IPS-20b (cell line): ENCODE data around the gene PLXDC2.

Source experiments
- H3K27ac ChIP-seq: one replicate; pipeline ENCODE4 v1.5.1; 2013; ENCODE audit warnings: low read length
- H3K27me3 ChIP-seq: 2 replicates; pipeline ENCODE4 v1.6.1; 2013; ENCODE audit warnings: mild to moderate bottlenecking, low read length, inconsistent platforms; ENCODE audit not compliant: insufficient read depth
- H3K36me3 ChIP-seq: 2 replicates; pipeline ENCODE4 v1.6.1; 2013; ENCODE audit warnings: low read depth, mild to moderate bottlenecking, inconsistent platforms, low read length, moderate library complexity; ENCODE audit not compliant: insufficient read depth
- H3K4me1 ChIP-seq: 2 replicates; pipeline ENCODE4 v1.6.1; 2013; ENCODE audit warnings: mild to moderate bottlenecking, control low read depth, inconsistent platforms, low read length, moderate library complexity; ENCODE audit not compliant: insufficient read depth
- H3K4me3 ChIP-seq: 2 replicates; pipeline ENCODE4 v1.5.1; 2013; ENCODE audit warnings: mild to moderate bottlenecking, low read length, inconsistent platforms
- H3K9ac ChIP-seq: 2 replicates; pipeline ENCODE4 v1.6.1; 2013; ENCODE audit warnings: low read depth, mild to moderate bottlenecking, inconsistent platforms, low read length, moderate library complexity
- H3K9me3 ChIP-seq: 2 replicates; pipeline ENCODE4 v1.6.1; 2013; ENCODE audit warnings: mild to moderate bottlenecking, low read depth, low read length, inconsistent platforms; ENCODE audit not compliant: insufficient read depth

The PLXDC2 gene

DNA sequence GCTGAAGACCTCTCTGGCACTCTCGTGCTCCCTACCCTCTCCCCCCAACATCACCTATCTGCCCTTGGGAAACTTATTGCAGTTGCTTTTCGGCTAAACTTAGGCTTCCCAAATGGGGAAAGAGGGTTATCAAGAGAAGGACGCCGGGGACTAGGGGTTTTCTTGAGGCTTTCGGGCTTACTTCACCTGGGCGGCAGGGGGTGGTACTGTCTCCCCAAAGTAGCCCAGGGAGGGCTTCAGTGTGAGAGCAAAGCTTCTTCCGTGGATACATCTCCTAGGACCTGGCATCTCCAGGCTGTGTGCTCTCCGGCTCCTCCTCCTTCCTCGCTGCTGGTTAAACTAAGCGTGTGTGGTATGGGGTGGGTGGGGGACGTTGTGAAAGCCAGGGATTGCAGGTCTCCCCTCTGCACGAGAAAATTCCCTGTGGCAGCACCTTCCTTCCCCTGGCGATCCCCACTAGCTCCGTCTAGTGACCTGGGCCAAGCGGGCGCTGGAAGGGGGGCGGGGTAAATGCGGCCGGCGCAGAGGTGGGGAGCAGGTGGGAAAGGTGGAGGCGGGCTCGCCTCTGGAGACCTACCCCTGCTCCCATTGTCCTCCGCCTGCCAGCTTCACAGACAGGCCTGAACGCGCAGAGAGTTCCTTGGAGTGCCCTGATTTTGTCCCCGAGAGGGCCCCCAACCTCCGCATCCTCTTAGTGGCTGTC lies 1.1 kb downstream of the PLXDC2 start:
- H3K27ac ChIP-seq: no peak overlapping the region
- peaks cover 4% of the 10 kb centered on the region; the same call in 1 of the 2 replicates for H3K36me3 ChIP-seq
- H3K9me3 ChIP-seq: no peaks in the 10 kb centered on the region
- H3K9ac ChIP-seq: peak overlapping the region; percentile 91
- H3K4me1 ChIP-seq: peaks cover 6% of the 10 kb centered on the region; the same call in 1 of the 2 replicates
- H3K4me3 ChIP-seq: peak overlapping the region; percentile 99
- peaks cover 12% of the 10 kb centered on the region; the same call in 1 of the 2 replicates for H3K27me3 ChIP-seq

DNA sequence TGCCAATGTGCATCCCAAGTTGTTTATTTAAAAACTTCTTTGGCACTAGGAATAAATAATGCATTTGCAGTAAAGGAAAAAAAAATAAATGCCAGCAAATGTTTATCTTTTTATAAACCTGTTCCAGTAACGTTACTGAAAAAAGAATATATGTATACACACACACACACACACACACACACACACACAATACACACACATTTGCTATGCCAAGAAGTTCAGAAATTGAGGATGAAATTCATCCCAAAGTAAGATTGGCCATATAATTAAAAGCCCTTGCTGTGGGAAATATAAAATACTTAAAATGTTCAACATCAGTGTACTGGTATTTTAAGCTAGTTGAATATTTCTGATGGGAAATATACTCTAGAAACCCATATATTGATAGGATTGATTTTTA lies 2.6 kb downstream of the PLXDC2 start:
- no peaks in the 10 kb centered on the region for H3K9me3 ChIP-seq
- H3K36me3 ChIP-seq: peaks cover 4% of the 10 kb centered on the region; the same call in 1 of the 2 replicates
- no peak overlapping the region; the same call in 1 of the 2 replicates for H3K9ac ChIP-seq
- peak overlapping the region; percentile 99 for H3K4me3 ChIP-seq
- H3K27ac ChIP-seq: no peak overlapping the region
- peaks cover 6% of the 10 kb centered on the region; the same call in 1 of the 2 replicates for H3K4me1 ChIP-seq
- peaks cover 11% of the 10 kb centered on the region; the same call in 1 of the 2 replicates for H3K27me3 ChIP-seq

DNA sequence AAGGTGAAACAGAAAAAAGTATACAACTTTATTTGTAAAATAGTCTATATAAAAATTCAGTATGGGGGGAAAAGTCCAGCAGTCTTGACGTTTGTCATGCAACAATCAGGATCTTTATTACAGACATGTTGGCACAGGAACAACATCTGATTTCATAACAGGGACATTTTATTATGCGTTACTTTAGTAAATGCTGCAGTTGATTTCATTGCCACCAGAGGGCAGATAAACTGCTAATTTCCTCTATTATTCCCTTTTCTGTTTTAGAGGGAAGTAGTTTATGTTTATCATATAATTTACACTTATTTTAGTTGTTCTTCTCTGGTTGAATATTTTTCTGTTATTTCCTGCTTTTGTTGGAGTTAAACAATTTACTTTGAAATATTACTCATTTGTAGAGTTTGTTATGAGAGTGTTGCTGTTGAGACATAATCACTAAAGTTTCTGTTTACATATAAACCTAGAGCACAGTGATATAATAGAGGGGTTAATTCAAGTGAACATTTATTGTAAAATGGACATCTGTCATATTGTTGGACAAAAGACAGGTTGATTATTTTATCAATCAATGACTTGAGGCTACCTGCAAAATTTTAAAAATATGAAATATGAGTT lies 3.3 kb downstream of the PLXDC2 start:
- H3K4me3 ChIP-seq: peak overlapping the region; percentile 99; the same call in 1 of the 2 replicates
- no peaks in the 10 kb centered on the region for H3K9me3 ChIP-seq
- no peak overlapping the region for H3K27ac ChIP-seq
- H3K36me3 ChIP-seq: peaks cover 4% of the 10 kb centered on the region; the same call in 1 of the 2 replicates
- H3K4me1 ChIP-seq: peaks cover 7% of the 10 kb centered on the region; the same call in 1 of the 2 replicates
- peaks cover 5% of the 10 kb centered on the region; the same call in 1 of the 2 replicates for H3K27me3 ChIP-seq
- H3K9ac ChIP-seq: no peak overlapping the region; the same call in 1 of the 2 replicates

DNA sequence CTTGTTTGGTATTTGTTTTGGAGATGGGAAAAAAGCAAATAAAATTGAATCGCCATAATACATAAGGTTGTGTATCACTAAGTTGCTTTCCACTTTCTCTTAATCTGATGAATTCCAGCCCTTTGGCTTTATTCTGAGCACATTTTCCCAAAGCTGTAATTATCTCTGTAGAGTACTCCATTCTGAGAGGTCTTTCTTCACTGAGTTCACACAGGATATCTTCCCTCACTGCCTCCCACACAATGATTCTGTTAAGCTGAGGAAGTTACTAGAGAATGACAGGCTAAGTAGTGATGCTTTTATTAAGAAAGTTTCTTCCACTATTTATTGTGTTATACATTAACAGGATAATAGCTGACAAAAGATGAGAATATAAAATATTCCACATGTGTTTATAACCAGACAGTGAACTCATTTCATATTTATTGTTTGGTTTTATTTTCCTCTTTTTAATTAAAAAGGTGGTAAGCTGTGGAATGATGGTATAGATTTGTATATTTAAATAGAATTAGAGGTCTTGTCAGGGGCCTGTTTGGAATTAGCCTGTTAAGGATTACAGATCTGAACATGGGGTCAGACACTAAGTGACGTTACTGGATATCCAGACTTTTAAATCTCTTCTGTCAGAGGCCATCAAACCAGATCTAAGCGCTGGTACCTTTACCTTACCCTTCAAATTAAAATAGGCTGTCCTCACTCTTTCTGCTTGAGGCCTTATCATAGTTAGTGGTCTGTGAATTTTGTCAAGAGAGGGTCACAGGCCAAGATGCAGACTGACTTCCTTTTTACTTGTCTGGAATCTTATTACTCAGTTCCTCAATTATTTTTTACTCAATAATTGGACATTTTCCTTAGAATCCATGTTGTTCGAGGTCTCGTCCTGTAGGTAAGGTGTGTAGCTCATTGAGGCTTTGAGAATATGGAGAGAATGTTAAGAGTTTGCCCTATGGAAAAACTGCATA lies 8.4 kb downstream of the PLXDC2 start:
- no peak overlapping the region for H3K4me3 ChIP-seq
- H3K9ac ChIP-seq: no peak overlapping the region
- no peak overlapping the region for H3K27ac ChIP-seq
- H3K4me1 ChIP-seq: peaks cover 36% of the 10 kb centered on the region
- H3K9me3 ChIP-seq: no peaks in the 10 kb centered on the region
- peaks cover 4% of the 10 kb centered on the region; the same call in 1 of the 2 replicates for H3K36me3 ChIP-seq
- no peaks in the 10 kb centered on the region for H3K27me3 ChIP-seq

DNA sequence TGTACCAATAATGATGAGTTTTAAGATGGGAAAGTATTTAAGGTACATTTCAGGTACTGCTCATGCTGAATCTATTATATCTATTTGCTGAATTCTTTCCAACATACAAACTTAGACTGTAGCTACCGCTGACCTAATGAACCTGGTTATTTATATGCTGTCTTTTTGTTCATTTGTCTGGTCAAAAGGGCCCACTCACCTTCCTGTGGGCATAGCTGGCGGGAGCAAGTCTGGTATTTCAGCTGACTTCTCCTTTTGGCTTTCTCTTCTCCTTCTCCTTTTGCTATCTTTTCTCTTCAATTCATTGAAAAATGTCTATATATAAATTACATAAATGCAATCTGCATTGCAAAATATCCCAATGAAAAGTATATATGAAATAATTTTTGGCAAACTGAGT lies 9.5 kb downstream of the PLXDC2 start:
- H3K9ac ChIP-seq: 0 out of 2 replicates have a peak overlapping the region, but pooled peaks have one; percentile 15
- H3K27me3 ChIP-seq: no peaks in the 10 kb centered on the region
- H3K9me3 ChIP-seq: no peaks in the 10 kb centered on the region
- H3K27ac ChIP-seq: no peak overlapping the region
- peaks cover 6% of the 10 kb centered on the region; the same call in 1 of the 2 replicates for H3K36me3 ChIP-seq
- H3K4me1 ChIP-seq: peaks cover 46% of the 10 kb centered on the region
- H3K4me3 ChIP-seq: no peak overlapping the region

DNA sequence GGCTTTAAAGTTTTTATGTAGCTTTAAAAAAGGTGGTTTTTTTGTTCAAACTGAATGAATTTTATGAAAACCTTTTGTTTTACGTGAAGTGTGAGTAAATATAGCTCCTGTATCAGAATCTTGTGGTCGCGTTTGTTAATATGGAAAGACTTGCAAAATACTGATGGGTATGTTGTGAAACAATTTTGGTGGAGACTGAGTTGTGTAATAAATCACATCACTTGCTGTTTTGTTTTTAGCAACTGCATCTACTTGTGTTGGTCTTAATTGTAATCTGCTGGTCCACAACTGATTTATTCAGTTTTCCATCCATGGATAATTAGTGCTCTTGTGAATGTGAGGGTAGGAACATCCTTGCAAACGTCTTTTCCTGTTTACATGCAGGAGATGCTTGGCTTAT lies 10.5 kb downstream of the PLXDC2 start:
- Histone ChIP-seq H3K27ac (no peak overlapping the region), H3K27me3 (no peaks in the 10 kb centered on the region), H3K36me3 (peaks cover 5% of the 10 kb centered on the region; the same call in 1 of the 2 replicates), H3K9ac (no peak overlapping the region), H3K9me3 (no peaks in the 10 kb centered on the region), H3K4me3 (no peak overlapping the region), H3K4me1 (peaks cover 46% of the 10 kb centered on the region)

DNA sequence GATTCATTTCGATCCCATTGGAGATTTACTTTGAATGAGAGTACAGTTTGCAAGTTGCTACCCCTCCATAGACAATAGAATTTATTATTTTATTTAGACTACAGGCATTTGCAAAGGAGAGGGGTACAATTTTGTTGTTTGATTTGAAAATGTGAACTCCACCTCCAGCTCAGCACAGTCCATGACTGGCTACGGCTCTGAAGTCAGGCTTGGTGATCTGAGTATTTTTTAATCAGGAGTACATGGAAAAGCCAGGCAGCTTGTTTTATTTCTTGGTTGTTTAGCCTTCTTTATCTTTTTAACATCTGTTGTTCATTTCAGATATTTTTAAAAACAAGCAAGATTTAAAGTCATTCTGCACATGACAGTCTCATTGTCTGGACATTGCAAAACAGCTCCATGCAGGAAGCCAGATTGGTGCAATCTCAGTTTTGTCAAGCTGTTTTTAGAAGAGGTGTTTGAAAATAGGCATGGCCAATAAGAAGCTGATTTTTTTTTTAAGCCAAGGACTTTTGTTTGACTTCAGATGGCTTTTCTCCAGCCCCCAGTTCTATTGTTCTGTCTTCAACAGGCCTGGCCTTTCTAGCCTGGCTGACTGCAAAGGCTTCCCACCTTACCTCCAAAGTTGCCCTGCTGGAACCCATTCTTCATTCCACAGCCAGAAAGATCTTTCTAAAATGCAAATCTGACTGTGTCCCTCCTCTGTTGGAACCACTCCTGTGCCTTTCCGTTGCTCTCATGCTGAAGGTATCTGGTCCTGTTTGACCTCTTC lies 12.2 kb downstream of the PLXDC2 start:
- no peaks in the 10 kb centered on the region for H3K27me3 ChIP-seq
- peaks cover 5% of the 10 kb centered on the region; the same call in 1 of the 2 replicates for H3K36me3 ChIP-seq
- H3K4me1 ChIP-seq: peaks cover 59% of the 10 kb centered on the region
- peak overlapping the region; percentile 53 for H3K27ac ChIP-seq
- H3K4me3 ChIP-seq: peak overlapping the region; percentile 24; the same call in 1 of the 2 replicates
- H3K9ac ChIP-seq: peak overlapping the region; percentile 52; the same call in 1 of the 2 replicates
- H3K9me3 ChIP-seq: no peaks in the 10 kb centered on the region

DNA sequence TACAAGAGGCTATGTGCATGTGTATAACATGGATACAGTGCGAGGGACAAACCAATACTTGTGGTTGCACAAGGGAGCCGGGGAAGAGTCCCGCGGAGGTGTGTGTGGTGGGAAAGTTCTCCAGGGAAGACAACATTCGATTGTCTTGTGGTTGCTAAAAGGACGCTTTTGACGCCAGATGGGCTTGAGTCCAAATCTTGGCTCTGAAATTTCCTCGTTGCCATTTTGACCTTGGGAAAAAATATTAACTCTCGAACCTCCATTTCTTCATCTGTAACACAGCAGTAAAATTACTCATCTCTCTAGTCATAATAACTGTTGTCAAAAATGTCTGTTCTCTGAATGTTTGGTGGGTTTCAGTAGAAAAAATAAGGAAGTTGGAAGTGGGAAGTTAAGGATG lies 16.5 kb downstream of the PLXDC2 start:
- H3K36me3 ChIP-seq: peaks cover 5% of the 10 kb centered on the region; the same call in 1 of the 2 replicates
- no peak overlapping the region for H3K4me3 ChIP-seq
- no peak overlapping the region for H3K27ac ChIP-seq
- no peaks in the 10 kb centered on the region for H3K27me3 ChIP-seq
- H3K4me1 ChIP-seq: peaks cover 51% of the 10 kb centered on the region
- H3K9ac ChIP-seq: no peak overlapping the region
- no peaks in the 10 kb centered on the region for H3K9me3 ChIP-seq

DNA sequence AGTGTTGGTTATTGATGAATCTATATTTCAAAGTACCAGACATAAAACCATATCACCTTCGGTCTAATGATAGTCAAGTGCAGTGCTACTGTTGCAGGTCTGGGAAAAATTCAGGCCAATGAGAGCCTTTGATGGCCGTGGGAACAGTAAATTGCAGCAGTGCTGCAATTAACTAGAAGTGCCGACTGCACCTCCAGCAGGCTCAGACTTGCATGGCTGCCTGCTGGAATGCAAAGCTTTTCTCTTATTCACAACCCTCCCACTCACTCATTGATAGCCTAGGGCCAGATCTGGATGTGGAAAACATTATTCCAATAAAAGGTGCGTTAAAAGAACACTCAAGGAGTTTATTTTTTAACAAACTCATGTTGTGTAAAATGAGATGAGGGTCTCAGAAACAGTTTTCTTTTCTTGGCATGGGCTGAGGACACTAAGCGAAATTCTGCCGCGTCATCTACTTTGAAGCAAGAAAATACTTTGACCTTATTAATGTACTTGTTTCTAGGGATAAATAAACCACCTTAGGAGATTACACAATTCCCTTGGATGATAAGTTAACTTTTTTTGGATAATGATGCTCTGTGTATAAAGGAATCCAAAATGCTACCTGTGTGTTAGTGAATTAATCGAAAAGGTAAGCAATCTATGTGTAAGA lies 17.1 kb downstream of the PLXDC2 start:
- H3K4me3 ChIP-seq: no peak overlapping the region
- no peaks in the 10 kb centered on the region for H3K9me3 ChIP-seq
- H3K4me1 ChIP-seq: peaks cover 46% of the 10 kb centered on the region
- no peak overlapping the region for H3K27ac ChIP-seq
- no peak overlapping the region for H3K9ac ChIP-seq
- H3K27me3 ChIP-seq: no peaks in the 10 kb centered on the region
- H3K36me3 ChIP-seq: peaks cover 5% of the 10 kb centered on the region; the same call in 1 of the 2 replicates

DNA sequence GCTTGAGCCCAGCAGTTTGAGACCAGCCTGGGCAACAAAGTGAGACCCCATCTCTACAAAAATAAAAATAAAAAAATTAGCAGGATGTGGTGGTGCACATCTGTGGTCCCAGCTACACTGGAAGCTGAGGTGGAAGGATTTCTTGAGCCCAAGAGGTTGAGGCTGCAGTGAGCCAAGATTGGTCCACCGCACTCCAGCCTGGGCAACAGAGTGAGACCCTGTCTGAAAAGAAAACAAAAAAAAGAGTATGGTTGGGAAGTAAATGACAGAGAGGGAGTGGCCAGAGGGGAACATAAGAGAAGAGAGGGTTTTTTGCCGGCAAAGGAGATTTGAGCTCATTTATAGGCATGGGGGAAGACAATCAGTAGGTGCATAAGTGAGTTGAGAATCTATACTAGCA lies 19.7 kb downstream of the PLXDC2 start:
- H3K27me3 ChIP-seq: no peaks in the 10 kb centered on the region
- peaks cover under 1% of the 10 kb centered on the region; the same call in 1 of the 2 replicates for H3K36me3 ChIP-seq
- H3K9ac ChIP-seq: no peak overlapping the region
- H3K4me3 ChIP-seq: no peak overlapping the region
- no peaks in the 10 kb centered on the region for H3K9me3 ChIP-seq
- H3K27ac ChIP-seq: no peak overlapping the region
- H3K4me1 ChIP-seq: peaks cover 34% of the 10 kb centered on the region
